ENCODE results near the gene OR5K2.

OR5K2 gene

DNA sequence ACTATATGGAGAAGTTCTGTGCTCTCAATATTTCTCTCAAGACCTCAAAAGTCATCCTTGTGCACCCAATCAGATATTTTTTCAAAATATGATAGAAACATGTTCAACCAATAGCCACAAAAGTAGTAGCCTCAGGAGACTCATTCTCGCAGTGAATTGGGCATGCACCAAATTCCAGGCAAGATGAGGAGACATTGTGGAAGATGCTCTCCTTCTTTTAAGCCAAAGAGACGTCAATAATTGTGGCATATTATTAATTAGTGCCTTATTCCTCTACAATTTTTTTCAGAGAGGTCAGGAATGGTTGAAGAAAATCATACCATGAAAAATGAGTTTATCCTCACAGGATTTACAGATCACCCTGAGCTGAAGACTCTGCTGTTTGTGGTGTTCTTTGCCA lies at the start of gene OR5K2:
OR5K2 (plus strand) TSS at position 301 of the 400 bp plus-strand sequence; CDS start at position 301, 0 bp downstream.
- in situ Hi-C loops (cut with MboI; ENCODE audit: low sequenced_read_pairs), result no loop called here

DNA sequence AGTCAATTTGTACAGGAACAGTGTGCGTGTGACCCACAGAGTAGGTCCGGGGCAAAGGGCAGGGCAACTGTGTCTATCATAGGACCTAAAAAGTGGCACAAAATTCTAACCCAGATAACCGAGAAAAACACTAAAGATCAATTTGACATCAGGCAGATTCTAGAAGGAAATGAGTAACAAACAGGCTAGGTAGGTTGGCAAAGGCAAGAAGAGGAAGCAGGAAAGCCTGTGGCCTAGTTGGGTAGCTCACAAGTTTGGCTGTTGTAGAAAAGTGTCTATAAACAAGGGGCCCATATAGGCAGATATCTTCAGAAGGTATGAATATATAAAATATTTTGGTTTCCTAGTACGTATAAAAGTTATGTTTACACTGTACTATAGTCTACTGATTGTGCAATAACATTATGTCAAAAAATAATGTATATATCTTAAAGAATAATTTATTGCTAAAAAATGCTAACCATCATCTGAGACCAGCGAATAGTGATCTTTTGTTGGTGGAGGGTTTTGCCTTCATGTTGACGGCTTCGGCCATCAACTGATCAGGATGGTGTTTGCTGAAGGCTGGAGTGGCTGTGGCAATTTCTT lies 47.8 kb upstream of the OR5K2 start:
- in situ Hi-C loops (cut with MboI; ENCODE audit: low sequenced_read_pairs), result no loop called here

GRCh38 chr3:98450372-98450771 lies 47.1 kb upstream of the OR5K2 start:
- in situ Hi-C loops (cut with MboI; ENCODE audit: low sequenced_read_pairs), result no loop called here

DNA sequence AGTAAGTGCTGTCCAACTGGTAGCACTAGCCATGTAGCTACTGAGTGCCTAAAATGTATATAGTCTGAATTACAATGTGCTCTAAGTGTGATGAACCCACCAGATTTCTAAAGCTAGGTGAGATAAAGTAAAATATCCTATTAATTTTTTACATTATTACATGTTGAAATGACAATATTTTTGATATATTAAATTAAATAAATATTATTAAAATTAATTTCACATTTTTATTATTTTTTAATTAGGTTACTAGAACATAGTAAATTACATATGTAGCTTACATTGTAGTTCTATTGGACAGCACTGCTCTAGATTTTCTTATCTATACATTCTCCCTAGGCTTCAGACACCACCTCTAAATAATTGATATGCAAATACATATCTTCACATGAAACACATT lies 43.7 kb upstream of the OR5K2 start:
- in situ Hi-C loops (cut with MboI; ENCODE audit: low sequenced_read_pairs), result no loop called here

- in situ Hi-C loops (cut with MboI; ENCODE audit: low sequenced_read_pairs), result no loop called here
These were observed 42.6 kb upstream of the OR5K2 start for GRCh38 chr3:98454929-98455328.

DNA sequence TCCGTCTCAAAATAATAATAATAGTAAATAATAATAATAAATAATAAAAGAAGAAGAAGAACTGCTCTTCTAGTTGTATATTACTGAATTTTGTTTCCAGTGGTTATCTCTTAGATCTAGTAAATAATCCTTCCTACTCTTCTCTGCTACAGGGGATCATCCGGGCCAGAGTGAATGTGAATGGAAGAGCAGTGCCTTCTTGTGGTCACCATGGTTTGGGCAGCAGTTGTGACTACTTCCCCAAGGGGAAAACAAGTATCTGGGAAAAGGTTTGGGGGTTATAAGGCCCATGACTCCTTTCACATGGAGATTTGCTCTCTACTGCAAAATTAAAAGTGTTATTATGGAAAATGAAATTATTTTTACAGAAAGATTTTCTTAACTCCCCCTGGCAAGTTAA lies 39.9 kb upstream of the OR5K2 start:
- in situ Hi-C loops (cut with MboI; ENCODE audit: low sequenced_read_pairs), result no loop called here

DNA sequence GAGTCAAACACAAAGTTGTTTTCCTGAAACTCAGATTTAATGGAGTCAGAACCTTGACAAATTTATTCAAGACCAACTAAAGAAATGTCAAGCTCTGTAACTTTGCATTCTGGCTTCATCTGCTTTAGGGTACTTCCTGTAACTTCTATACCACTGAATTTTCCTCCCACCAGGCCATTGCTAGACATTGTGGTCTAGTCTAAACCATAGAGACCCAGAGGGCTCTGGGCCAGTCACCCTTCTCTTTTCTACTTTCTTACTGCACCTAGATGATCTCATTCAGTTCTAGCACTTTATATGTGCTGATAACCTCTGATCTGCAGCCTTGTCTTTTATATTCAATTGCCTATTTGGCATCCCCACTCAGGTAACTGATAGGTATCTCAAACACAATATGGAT lies 37.3 kb upstream of the OR5K2 start:
- in situ Hi-C loops (cut with MboI; ENCODE audit: low sequenced_read_pairs), result no loop called here

DNA sequence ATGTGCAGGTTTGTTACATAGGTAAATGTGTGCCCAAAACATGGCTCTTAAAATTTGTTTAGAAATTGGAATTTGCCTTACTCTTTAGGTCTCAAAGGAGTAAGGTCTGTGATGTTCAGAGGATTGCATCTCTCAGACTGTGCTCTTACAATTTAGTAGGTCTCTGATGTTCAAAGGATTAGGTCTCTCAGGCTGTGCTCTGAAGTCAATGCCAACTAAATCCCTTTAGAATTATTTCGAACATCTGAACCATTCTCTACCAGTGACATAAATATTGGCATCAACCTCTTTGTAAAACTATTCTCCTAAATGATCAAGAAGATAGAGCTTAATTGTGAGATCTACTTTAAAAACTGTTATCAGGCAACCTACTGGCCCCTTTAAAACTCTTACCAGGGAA lies 34.6 kb upstream of the OR5K2 start, which contains the start of gene OR5K1:
OR5K1 (plus strand) TSS at position 301 of the 400 bp plus-strand sequence. CDS start 6,376 bp downstream, outside the sequence.
- in situ Hi-C loops (cut with MboI; ENCODE audit: low sequenced_read_pairs), result no loop called here

- in situ Hi-C loops (cut with MboI; ENCODE audit: low sequenced_read_pairs), result no loop called here
These were observed 14.6 kb upstream of the OR5K2 start for GRCh38 chr3:98482717-98483482.

- in situ Hi-C loops (cut with MboI; ENCODE audit: low sequenced_read_pairs), result no loop called here
These were observed 13.9 kb upstream of the OR5K2 start for GRCh38 chr3:98483626-98484025.

GRCh38 chr3:98500019-98500418 lies 2.5 kb downstream of the OR5K2 start:
- in situ Hi-C loops (cut with MboI; ENCODE audit: low sequenced_read_pairs), result no loop called here

DNA sequence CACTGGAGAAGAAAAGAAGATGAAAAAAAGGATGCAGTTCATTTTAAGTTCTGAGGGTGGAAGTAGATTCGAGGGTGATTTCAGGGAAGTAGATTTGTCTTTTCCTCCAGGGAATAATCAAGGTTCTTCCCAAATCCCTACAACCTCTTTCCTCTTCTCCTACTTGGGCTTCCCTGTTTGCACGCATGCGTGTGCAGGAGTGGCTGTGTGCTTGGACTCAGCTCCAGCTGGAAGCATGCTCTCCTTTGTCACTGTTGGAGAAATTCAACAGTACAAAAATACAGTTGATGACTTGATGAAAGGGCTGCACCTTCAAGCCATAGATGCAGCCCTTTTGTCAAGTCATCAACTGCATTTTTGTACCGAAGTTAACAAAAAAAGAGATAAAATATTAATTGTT lies 3.8 kb downstream of the OR5K2 start:
- in situ Hi-C loops (cut with MboI; ENCODE audit: low sequenced_read_pairs), result no loop called here

- in situ Hi-C loops (cut with MboI; ENCODE audit: low sequenced_read_pairs), result no loop called here
These were observed 4.5 kb downstream of the OR5K2 start for GRCh38 chr3:98501863-98502576.

DNA sequence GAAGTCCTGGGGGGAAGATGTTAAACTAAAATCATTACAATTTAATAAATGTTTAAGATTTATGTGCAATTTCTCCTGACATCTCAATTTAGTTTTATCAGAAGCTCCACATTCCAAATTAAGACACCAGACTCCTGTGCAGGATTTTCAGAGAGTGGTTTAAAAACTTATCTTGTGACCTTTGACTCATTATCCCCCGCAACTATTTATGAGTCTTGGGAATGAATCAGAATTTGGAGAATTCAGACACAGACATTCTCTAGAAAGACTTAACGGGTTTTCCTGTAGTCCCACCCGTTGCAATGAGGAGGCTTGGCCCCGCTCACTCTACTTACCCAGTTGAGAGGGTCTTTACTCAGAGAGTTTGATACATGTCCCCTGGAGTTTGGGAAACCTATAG lies 7.1 kb downstream of the OR5K2 start:
- in situ Hi-C loops (cut with MboI; ENCODE audit: low sequenced_read_pairs), result no loop called here

GRCh38 chr3:98508582-98508981 lies 11.1 kb downstream of the OR5K2 start:
- in situ Hi-C loops (cut with MboI; ENCODE audit: low sequenced_read_pairs), result no loop called here

DNA sequence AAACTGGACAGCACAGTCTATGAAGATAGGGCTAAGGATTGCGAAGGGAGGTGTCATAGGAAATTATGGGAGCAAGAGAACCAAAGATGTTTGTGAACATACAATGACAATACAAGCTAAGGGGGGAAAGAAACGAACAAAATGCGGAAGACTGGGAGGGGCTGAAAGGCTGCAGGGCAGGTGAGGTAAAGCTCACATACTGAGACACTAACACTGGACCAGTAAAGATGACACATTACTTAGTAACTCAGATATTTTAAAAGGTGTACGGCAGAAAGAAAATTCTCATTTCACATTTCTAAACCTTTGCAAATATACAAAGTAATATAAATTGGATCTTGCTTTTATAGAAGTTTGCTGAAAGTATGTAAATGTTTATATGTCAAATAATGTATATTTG lies 15.1 kb downstream of the OR5K2 start:
- in situ Hi-C loops (cut with MboI; ENCODE audit: low sequenced_read_pairs), result no loop called here

GRCh38 chr3:98513091-98513511 lies 15.6 kb downstream of the OR5K2 start:
- in situ Hi-C loops (cut with MboI; ENCODE audit: low sequenced_read_pairs), result no loop called here

DNA sequence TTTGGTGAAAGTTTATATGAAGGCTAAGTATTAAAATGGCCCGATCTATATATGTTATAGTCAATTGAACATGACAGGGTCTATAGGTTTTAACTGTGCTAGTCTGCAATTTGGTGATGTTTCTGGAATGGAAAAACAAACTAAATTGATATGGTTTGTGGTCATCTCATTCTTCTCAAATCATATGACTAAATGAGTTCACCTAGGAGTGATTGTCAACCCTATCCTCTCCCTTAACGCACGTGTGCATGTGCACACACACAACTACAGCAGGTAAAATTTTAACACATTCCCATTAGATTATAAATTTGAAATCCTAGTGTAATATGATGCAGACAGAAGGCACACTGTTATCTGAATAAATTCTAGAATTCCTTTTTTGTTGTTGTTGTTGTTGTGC lies 16.3 kb downstream of the OR5K2 start:
- in situ Hi-C loops (cut with MboI; ENCODE audit: low sequenced_read_pairs), result no loop called here

GRCh38 chr3:98514948-98515347 lies 17.5 kb downstream of the OR5K2 start:
- in situ Hi-C loops (cut with MboI; ENCODE audit: low sequenced_read_pairs), result no loop called here

DNA sequence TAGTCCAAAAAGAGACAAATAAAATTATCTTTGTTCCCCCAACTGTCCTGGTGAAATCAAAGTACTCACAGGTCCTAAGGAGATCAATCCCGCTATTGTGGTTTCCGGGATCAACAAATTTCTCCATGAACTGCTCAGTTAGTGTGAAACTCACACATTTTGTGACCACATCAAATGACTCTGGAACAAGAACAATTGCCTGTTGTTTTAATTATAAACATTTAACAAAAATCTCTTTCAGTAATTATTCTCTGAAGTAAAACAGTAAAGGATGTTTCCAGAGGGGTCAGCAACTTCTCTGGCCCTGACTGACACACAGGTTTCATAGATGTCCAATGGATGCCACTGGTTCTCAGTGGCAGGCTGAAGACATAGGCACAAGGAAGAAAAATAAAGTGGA lies 21.3 kb downstream of the OR5K2 start:
- in situ Hi-C loops (cut with MboI; ENCODE audit: low sequenced_read_pairs), result no loop called here

DNA sequence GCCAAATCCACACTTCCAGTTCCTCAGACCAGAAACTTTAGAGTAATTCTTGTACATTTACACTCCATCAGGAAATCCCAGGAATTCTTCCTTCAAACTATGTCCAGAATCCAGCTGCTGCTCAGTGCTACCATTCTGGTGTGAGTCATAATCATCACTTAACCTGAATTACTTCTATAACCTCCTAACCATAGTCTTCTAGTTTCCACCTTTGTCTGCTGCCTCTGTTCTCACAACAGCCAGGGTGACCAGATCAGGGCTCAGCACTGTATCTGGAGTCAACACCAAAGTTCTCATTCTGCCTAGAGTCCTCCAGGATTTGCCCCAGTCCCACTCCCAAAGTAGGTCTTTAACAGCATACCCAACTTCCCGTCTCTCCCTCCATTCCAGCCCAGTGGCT lies 21.9 kb downstream of the OR5K2 start:
- in situ Hi-C loops (cut with MboI; ENCODE audit: low sequenced_read_pairs), result no loop called here
